ENCODE data around the gene DEF6. TPM values are rescaled to one million over a fixed set of nuclear protein-coding genes. Genes with fewer than 3 reads are reported as not detected.

The DEF6 gene
- total and polyA plus RNA-seq, 2 of the 13 experiments (the other 11 are each of a cell fraction or from before 2014, with no cell fraction given): 5.2 to 10.0 TPM

- TF ChIP-seq RORA (CRISPR knock-in tag; IDR thresholded peaks at IDR 0.05) (no peak), NR2F6 (IDR thresholded peaks at IDR 0.05) (peak; percentile 32; the same call in 1 of the 2 replicates), NR2F6 (CRISPR knock-in tag; IDR thresholded peaks at IDR 0.05) (peak; percentile 75; the same call in 1 of the 2 replicates), DMAP1 (CRISPR knock-in tag; IDR thresholded peaks at IDR 0.05) (0 out of 2 replicates have a peak, but pooled peaks have one; percentile 41), ZMYM2 (CRISPR knock-in tag; IDR thresholded peaks at IDR 0.05) (peak; percentile 96), RNF219 (CRISPR knock-in tag; IDR thresholded peaks at IDR 0.05) (no peak), GLI4 (CRISPR knock-in tag; IDR thresholded peaks at IDR 0.05; ENCODE audit: borderline replicate concordance) (no peak), ERF (CRISPR knock-in tag; IDR thresholded peaks at IDR 0.05) (peak; percentile 79), MAZ (IDR thresholded peaks at IDR 0.05; ENCODE audit: borderline replicate concordance, low read depth, low read length) (peak; percentile 64; the same call in 1 of the 2 replicates), MAZ (CRISPR knock-in tag; IDR thresholded peaks at IDR 0.05; ENCODE audit: low read depth) (no peak), ZKSCAN8 (CRISPR knock-in tag; IDR thresholded peaks at IDR 0.05; ENCODE audit: borderline replicate concordance) (peak; percentile 82), MATR3 (CRISPR knock-in tag; IDR thresholded peaks at IDR 0.05) (no peak), ZNF609 (CRISPR knock-in tag; IDR thresholded peaks at IDR 0.05; ENCODE audit: borderline replicate concordance) (peak; percentile 83), THAP7 (CRISPR knock-in tag; IDR thresholded peaks at IDR 0.05) (0 out of 2 replicates have a peak, but pooled peaks have one; percentile 34), FOXC1 (CRISPR knock-in tag; IDR thresholded peaks at IDR 0.05; ENCODE audit: borderline replicate concordance) (0 out of 2 replicates have a peak, but pooled peaks have one; percentile 19), GRHL1 (CRISPR knock-in tag; conservative IDR thresholded peaks at IDR 0.05) (no peak), HINFP (CRISPR knock-in tag; IDR thresholded peaks at IDR 0.05; ENCODE audit: low read depth) (peak; percentile 42; the same call in 1 of the 2 replicates), REPIN1 (CRISPR knock-in tag; IDR thresholded peaks at IDR 0.05; ENCODE audit: borderline replicate concordance, low read depth) (peak; percentile 83)
Measured at GRCh38 chr6:35360349-35361138, 62.9 kb downstream of the DEF6 start (continued).

Data from HepG2 (cell line).